WTC11 (cell line): ENCODE measurements around the gene MAP3K14. TPM values are rescaled to one million over a fixed set of nuclear protein-coding genes. Genes with fewer than 3 reads are reported as not detected.

Experiments
- ATAC-seq: fragments of 200-7000 bp; cut with Tn5 transposase; 2 replicates; pipeline ENCODE4 v1.10.0; 2021; ENCODE audit warnings: mild to moderate bottlenecking, moderate library complexity
- CTCF ChIA-PET: fragments of 300-600 bp; sonication (Branson Sonifier 250); formaldehyde crosslinking; loops from one replicate; lab custom pipeline; 2021; ENCODE audit warnings: antibody characterized with exemption; lab: Charles Lee
- POLR2A ChIA-PET: fragments of 350-600 bp; sonication (Branson Sonifier 250); formaldehyde crosslinking; loops from one replicate; lab custom pipeline; 2021; ENCODE audit warnings: antibody characterized with exemption; lab: Charles Lee
- DNase-seq: peaks from one replicate; pipeline ENCODE4 v3.0.0; 2021; ENCODE audit warnings: low spot score
- H3K27ac Mint-ChIP-seq: 2 replicates; pipeline ENCODE4 v1.8.0; 2021; ENCODE audit warnings: mixed read lengths
- H3K27me3 Mint-ChIP-seq: 2 replicates; pipeline ENCODE4 v1.8.0; 2021; ENCODE audit warnings: low read depth, mild to moderate bottlenecking, moderate library complexity, mixed read lengths
- H3K36me3 Mint-ChIP-seq: 2 replicates; pipeline ENCODE4 v1.8.0; 2021; ENCODE audit warnings: mixed read lengths
- H3K4me1 Mint-ChIP-seq: 2 replicates; pipeline ENCODE4 v1.8.0; 2022; ENCODE audit warnings: mixed read lengths
- H3K4me3 Mint-ChIP-seq: 2 replicates; pipeline ENCODE4 v1.8.0; 2021; ENCODE audit warnings: mild to moderate bottlenecking, moderate library complexity, mixed read lengths
- H3K9me3 Mint-ChIP-seq: 2 replicates; pipeline ENCODE4 v1.8.0; 2021; ENCODE audit warnings: mixed read lengths
- ATF1 ChIP-seq: sonication (generic); formaldehyde crosslinking; IDR thresholded peaks from 2 replicates; pipeline ENCODE4 v1.8.1; 2023; ENCODE audit warnings: mild to moderate bottlenecking, moderate library complexity, missing genetic modification reagents
- ELF4 ChIP-seq: sonication (generic); formaldehyde crosslinking; IDR thresholded peaks from 2 replicates; pipeline ENCODE4 v1.8.1; 2022; ENCODE audit warnings: low read depth, mild to moderate bottlenecking, moderate library complexity, missing genetic modification reagents
- FOXJ3 ChIP-seq: sonication (generic); formaldehyde crosslinking; IDR thresholded peaks from 2 replicates; pipeline ENCODE4 v1.9.0; 2021; ENCODE audit warnings: missing genetic modification reagents, mild to moderate bottlenecking, borderline replicate concordance
- GABPB1 ChIP-seq: sonication (generic); formaldehyde crosslinking; IDR thresholded peaks from 2 replicates; pipeline ENCODE4 v1.8.1; 2023; ENCODE audit warnings: mild to moderate bottlenecking, missing genetic modification reagents
- HMGA2 ChIP-seq: fragments of 250-450 bp; sonication (Bioruptor Pico); IDR thresholded peaks from 2 replicates; pipeline ENCODE4 v1.4.0; 2021; ENCODE audit warnings: mild to moderate bottlenecking, moderate library complexity
- JUN ChIP-seq: sonication (generic); formaldehyde crosslinking; IDR thresholded peaks from 2 replicates; pipeline ENCODE4 v1.8.0; 2023; ENCODE audit warnings: mild to moderate bottlenecking, missing genetic modification reagents
- NFYB ChIP-seq: sonication (generic); formaldehyde crosslinking; conservative IDR thresholded peaks from 2 replicates; pipeline ENCODE4 v1.8.0; 2022; ENCODE audit warnings: low read depth, missing genetic modification reagents
- OVOL2 ChIP-seq: fragments of 250-450 bp; sonication (Bioruptor Pico); IDR thresholded peaks from 2 replicates; pipeline ENCODE4 v1.9.0; 2021; ENCODE audit warnings: mild to moderate bottlenecking, borderline replicate concordance
- RELA ChIP-seq: sonication (generic); formaldehyde crosslinking; IDR thresholded peaks from 2 replicates; pipeline ENCODE4 v1.8.1; 2022; ENCODE audit warnings: missing genetic modification reagents, mild to moderate bottlenecking, borderline replicate concordance
- SMAD4 ChIP-seq: sonication (generic); formaldehyde crosslinking; IDR thresholded peaks from 2 replicates; pipeline ENCODE4 v1.8.0; 2022; ENCODE audit warnings: mild to moderate bottlenecking, missing genetic modification reagents
- SP1 ChIP-seq: sonication (generic); formaldehyde crosslinking; conservative IDR thresholded peaks from 2 replicates; pipeline ENCODE4 v1.8.1; 2022; ENCODE audit warnings: missing genetic modification reagents
- ZNF671 ChIP-seq: fragments of 250-450 bp; sonication (Bioruptor Pico); IDR thresholded peaks from 2 replicates; pipeline ENCODE4 v1.8.0; 2021; ENCODE audit warnings: mild to moderate bottlenecking
- total RNA-seq: library from RNA; stranded (reverse); gene quantifications from 3 replicates; pipeline ENCODE4 v1.2.3, GENCODE V29; 2021
- TF ChIP-seq, protein P1 (sequence below): sonication (generic); formaldehyde crosslinking; conservative IDR thresholded peaks from 2 replicates; pipeline ENCODE4 v1.8.1; 2023; ENCODE audit warnings: mild to moderate bottlenecking, low read depth, missing genetic modification reagents, moderate library complexity
- TF ChIP-seq, protein P2 (sequence below): sonication (generic); formaldehyde crosslinking; IDR thresholded peaks from 2 replicates; pipeline ENCODE4 v1.8.1; 2023; ENCODE audit warnings: mild to moderate bottlenecking, moderate library complexity, missing genetic modification reagents
- TF ChIP-seq, protein P3 (sequence below): sonication (generic); formaldehyde crosslinking; IDR thresholded peaks from 2 replicates; pipeline ENCODE4 v1.8.1; 2022; ENCODE audit warnings: low read depth, missing genetic modification reagents, borderline replicate concordance
- TF ChIP-seq, protein P4 (sequence below): sonication (generic); formaldehyde crosslinking; IDR thresholded peaks from 2 replicates; pipeline ENCODE4 v1.8.1; 2023; ENCODE audit warnings: mild to moderate bottlenecking, missing genetic modification reagents
- TF ChIP-seq, protein P5 (sequence below): sonication (generic); formaldehyde crosslinking; IDR thresholded peaks from 2 replicates; pipeline ENCODE4 v1.8.0; 2022; ENCODE audit warnings: mild to moderate bottlenecking, missing genetic modification reagents
- TF ChIP-seq, protein P6 (sequence below): sonication (generic); formaldehyde crosslinking; IDR thresholded peaks from 2 replicates; pipeline ENCODE4 v1.8.0; 2022; ENCODE audit warnings: mild to moderate bottlenecking, missing genetic modification reagents

Gene MAP3K14
- total RNA-seq, 1 experiment from 2014 or later, result 4.0 TPM

DNA sequence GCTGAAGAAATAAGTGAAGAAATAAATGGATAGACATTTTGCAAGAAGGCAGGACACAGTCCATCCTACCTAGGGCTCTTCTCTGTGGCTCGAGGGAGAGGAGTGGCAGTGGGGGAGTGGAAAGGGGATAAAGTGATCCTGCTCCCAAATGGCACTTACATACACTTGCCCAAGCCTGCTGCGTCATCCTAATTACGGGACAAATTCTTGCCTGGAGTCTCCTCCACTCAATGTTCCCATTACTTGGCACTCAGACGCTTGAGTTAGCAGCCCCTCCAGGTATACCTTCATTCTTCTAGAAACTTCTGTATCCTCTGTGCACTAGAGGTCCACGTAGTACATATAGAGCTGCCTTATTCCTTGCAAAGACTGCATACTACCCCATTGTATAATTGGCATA, 15.7 kb upstream of the MAP3K14 start (continued):
- TF ChIP-seq, protein P1, sequence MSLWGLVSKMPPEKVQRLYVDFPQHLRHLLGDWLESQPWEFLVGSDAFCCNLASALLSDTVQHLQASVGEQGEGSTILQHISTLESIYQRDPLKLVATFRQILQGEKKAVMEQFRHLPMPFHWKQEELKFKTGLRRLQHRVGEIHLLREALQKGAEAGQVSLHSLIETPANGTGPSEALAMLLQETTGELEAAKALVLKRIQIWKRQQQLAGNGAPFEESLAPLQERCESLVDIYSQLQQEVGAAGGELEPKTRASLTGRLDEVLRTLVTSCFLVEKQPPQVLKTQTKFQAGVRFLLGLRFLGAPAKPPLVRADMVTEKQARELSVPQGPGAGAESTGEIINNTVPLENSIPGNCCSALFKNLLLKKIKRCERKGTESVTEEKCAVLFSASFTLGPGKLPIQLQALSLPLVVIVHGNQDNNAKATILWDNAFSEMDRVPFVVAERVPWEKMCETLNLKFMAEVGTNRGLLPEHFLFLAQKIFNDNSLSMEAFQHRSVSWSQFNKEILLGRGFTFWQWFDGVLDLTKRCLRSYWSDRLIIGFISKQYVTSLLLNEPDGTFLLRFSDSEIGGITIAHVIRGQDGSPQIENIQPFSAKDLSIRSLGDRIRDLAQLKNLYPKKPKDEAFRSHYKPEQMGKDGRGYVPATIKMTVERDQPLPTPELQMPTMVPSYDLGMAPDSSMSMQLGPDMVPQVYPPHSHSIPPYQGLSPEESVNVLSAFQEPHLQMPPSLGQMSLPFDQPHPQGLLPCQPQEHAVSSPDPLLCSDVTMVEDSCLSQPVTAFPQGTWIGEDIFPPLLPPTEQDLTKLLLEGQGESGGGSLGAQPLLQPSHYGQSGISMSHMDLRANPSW (CRISPR knock-in tag), result no peak
- TF ChIP-seq FOXJ3 (CRISPR knock-in tag) (no peak), HMGA2 (CRISPR knock-in tag) (no peak)
- TF ChIP-seq, protein P2, sequence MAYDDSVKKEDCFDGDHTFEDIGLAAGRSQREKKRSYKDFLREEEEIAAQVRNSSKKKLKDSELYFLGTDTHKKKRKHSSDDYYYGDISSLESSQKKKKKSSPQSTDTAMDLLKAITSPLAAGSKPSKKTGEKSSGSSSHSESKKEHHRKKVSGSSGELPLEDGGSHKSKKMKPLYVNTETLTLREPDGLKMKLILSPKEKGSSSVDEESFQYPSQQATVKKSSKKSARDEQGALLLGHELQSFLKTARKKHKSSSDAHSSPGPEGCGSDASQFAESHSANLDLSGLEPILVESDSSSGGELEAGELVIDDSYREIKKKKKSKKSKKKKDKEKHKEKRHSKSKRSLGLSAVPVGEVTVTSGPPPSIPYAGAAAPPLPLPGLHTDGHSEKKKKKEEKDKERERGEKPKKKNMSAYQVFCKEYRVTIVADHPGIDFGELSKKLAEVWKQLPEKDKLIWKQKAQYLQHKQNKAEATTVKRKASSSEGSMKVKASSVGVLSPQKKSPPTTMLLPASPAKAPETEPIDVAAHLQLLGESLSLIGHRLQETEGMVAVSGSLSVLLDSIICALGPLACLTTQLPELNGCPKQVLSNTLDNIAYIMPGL (CRISPR knock-in tag), result no peak

DNA sequence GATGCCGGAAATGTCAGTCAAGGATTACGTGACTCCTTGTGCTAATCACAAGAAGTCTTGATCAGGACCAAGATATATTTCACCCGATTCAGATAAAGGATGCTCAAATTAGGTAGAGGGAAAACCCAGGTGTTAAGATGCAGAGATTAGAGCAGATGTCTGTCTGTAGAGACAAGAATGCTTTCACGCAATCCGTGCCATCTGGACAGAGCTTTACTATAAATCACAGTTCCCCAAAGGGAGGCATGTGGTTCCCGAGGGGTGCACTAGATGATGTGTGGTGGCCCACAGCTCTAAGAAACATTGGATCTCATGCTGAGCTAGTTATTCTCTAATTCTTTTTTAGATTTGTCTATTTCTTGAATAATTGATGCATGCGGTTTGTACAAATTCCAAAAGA, 9.8 kb upstream of the MAP3K14 start:
- TF ChIP-seq, protein P3, sequence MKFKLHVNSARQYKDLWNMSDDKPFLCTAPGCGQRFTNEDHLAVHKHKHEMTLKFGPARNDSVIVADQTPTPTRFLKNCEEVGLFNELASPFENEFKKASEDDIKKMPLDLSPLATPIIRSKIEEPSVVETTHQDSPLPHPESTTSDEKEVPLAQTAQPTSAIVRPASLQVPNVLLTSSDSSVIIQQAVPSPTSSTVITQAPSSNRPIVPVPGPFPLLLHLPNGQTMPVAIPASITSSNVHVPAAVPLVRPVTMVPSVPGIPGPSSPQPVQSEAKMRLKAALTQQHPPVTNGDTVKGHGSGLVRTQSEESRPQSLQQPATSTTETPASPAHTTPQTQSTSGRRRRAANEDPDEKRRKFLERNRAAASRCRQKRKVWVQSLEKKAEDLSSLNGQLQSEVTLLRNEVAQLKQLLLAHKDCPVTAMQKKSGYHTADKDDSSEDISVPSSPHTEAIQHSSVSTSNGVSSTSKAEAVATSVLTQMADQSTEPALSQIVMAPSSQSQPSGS (CRISPR knock-in tag), result no peak
- Mint-ChIP-seq H3K27me3 (peaks cover 25% of the 10 kb centered on the region), H3K9me3 (no peaks in the 10 kb centered on the region), H3K4me3 (no peak overlapping the region), H3K27ac (no peak overlapping the region), H3K4me1 (peaks cover 6% of the 10 kb centered on the region; the same call in 1 of the 2 replicates), H3K36me3 (no peaks in the 10 kb centered on the region)
- POLR2A ChIA-PET, result interaction anchor here (0.6 kb wide), 1 partner anchor 10 kb away, joined by 3 read pairs; no protein-coding TSS in a partner anchor
- DNase-seq, result no peak
- CTCF ChIA-PET, result interaction anchor here (0.7 to 1.8 kb wide), 6 partner anchors 10 to 99 kb away, joined by 3 to 6 read pairs (median 4); partner anchors contain the start of gene MAP3K14
- no peak for ATAC-seq

DNA sequence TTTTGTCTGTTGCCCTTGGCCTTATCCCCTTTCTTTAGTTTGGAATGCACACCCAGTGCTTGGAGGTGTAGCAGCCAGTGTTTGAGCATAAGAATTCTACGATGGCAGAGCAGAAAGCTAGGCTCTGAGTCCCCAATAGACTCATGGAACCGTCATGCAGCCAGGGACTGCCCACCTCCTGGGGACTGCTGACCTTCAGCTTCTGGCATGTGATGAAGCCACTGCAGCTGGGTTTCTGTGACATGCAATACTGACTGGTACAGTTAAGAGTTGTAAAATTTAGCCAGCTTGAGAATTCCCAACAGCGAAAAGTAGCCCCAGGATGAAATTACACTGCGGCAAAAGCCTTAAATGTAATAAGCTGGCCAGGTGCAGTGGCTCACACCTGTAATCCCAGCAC, 9.0 kb upstream of the MAP3K14 start:
- TF ChIP-seq SMAD4, result no peak
- TF ChIP-seq SP1 (CRISPR knock-in tag), result no peak
- TF ChIP-seq, protein P4, sequence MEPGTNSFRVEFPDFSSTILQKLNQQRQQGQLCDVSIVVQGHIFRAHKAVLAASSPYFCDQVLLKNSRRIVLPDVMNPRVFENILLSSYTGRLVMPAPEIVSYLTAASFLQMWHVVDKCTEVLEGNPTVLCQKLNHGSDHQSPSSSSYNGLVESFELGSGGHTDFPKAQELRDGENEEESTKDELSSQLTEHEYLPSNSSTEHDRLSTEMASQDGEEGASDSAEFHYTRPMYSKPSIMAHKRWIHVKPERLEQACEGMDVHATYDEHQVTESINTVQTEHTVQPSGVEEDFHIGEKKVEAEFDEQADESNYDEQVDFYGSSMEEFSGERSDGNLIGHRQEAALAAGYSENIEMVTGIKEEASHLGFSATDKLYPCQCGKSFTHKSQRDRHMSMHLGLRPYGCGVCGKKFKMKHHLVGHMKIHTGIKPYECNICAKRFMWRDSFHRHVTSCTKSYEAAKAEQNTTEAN, result no peak
- H3K4me1 Mint-ChIP-seq, result peaks cover 6% of the 10 kb centered on the region; the same call in 1 of the 2 replicates

DNA sequence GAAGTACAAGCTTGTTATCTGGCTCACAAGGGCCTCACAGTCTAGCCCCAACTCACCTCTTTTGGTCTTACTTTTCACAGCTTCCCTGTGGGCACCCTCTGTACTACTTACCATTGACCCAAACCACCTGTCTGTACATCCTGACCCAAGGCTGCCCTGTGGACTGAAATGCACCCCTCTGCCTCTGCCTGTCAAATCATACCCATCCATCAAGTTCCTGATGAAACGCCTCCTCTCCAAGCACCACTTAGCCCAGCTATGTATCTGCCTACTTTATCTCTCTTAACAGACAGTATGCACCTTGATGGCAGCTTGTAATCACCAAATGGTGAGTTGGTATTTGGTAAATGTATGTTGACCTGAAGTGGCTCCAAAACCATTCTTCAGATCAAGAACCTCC, 7.5 kb upstream of the MAP3K14 start:
- Mint-ChIP-seq H3K4me1 (peaks cover under 1% of the 10 kb centered on the region; the same call in 1 of the 2 replicates), H3K36me3 (no peaks in the 10 kb centered on the region), H3K27me3 (peaks cover 32% of the 10 kb centered on the region), H3K27ac (no peak overlapping the region), H3K4me3 (no peak overlapping the region), H3K9me3 (no peaks in the 10 kb centered on the region)
- CTCF ChIA-PET, result no interaction called here
- POLR2A ChIA-PET, result no interaction called here
- ATAC-seq (no peak), DNase-seq (no peak)
- no peak for TF ChIP-seq NFYB (CRISPR knock-in tag)
- TF ChIP-seq ATF1 (CRISPR knock-in tag), result no peak
- no peak for TF ChIP-seq GABPB1
- no peak for TF ChIP-seq ZNF671 (CRISPR knock-in tag)
- TF ChIP-seq, protein P5, sequence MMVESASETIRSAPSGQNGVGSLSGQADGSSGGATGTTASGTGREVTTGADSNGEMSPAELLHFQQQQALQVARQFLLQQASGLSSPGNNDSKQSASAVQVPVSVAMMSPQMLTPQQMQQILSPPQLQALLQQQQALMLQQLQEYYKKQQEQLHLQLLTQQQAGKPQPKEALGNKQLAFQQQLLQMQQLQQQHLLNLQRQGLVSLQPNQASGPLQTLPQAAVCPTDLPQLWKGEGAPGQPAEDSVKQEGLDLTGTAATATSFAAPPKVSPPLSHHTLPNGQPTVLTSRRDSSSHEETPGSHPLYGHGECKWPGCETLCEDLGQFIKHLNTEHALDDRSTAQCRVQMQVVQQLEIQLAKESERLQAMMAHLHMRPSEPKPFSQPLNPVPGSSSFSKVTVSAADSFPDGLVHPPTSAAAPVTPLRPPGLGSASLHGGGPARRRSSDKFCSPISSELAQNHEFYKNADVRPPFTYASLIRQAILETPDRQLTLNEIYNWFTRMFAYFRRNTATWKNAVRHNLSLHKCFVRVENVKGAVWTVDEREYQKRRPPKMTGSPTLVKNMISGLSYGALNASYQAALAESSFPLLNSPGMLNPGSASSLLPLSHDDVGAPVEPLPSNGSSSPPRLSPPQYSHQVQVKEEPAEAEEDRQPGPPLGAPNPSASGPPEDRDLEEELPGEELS (CRISPR knock-in tag), result no peak
- no peak for TF ChIP-seq RELA (CRISPR knock-in tag)
- no peak for TF ChIP-seq ELF4 (CRISPR knock-in tag)
- no peak for TF ChIP-seq JUN (CRISPR knock-in tag)
- TF ChIP-seq, protein P6, sequence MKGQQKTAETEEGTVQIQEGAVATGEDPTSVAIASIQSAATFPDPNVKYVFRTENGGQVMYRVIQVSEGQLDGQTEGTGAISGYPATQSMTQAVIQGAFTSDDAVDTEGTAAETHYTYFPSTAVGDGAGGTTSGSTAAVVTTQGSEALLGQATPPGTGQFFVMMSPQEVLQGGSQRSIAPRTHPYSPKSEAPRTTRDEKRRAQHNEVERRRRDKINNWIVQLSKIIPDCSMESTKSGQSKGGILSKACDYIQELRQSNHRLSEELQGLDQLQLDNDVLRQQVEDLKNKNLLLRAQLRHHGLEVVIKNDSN (CRISPR knock-in tag), result no peak
- no peak for TF ChIP-seq OVOL2

More for the DNA sequence above, 9.0 kb upstream of the MAP3K14 start:
- Mint-ChIP-seq H3K36me3 (no peaks in the 10 kb centered on the region), H3K4me3 (no peak overlapping the region), H3K27ac (no peak overlapping the region), H3K27me3 (peaks cover 28% of the 10 kb centered on the region), H3K9me3 (no peaks in the 10 kb centered on the region)
- ATAC-seq (no peak), DNase-seq (no peak)
- ChIA-PET POLR2A (interaction anchor here (0.7 kb wide), 1 partner anchor 9 kb away, joined by 5 read pairs; the partner anchor contains the start of gene MAP3K14), CTCF (interaction anchor here (0.6 to 1.8 kb wide), 8 partner anchors 39 to 190 kb away, joined by 3 to 5 read pairs (median 4); partner anchors contain the start of gene ACBD4)
